CD4-positive, alpha-beta T cell treated with Interleukin-1 beta for 1 hour (primary cell): ENCODE data around the gene NLRP12.
"Not testable (repeated sequence)": the region's sequence is repeated elsewhere in the genome, so short reads cannot be mapped to it uniquely, and the experiment has no call there.

Experiments
- DNase-seq, 2 donors: peaks; one replicate each; pipeline ENCODE4 v3.0.0-alpha.2; 2020 to 2022

Gene NLRP12

GRCh38 chr19:53780506-53780905 lies 43.6 kb downstream of the NLRP12 start:
- no peak for DNase-seq

GRCh38 chr19:53775524-53775923 lies 48.6 kb downstream of the NLRP12 start:
- DNase-seq = no peak

GRCh38 chr19:53774491-53774890 lies 49.6 kb downstream of the NLRP12 start:
- not testable (repeated sequence) for DNase-seq

DNA sequence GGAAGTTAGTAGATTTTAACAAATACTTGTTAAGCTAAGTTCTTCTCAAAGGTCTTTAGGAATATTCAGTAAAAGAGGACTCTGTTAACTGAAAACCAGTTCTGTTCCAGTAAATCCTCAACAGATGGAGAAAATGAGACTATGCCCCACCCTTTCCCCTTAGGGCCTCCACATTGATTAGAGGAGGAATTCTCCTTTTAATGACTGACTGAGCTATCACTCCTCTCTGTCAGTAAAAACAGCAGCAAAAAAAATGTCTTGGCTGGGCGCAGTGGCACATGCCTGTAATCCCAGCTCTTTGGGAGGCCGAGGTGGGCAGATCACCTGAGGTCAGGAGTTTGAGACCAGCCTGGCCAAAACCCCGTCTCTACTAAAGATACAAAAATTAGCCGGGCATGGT lies 50.1 kb downstream of the NLRP12 start:
- DNase-seq = no peak

DNA sequence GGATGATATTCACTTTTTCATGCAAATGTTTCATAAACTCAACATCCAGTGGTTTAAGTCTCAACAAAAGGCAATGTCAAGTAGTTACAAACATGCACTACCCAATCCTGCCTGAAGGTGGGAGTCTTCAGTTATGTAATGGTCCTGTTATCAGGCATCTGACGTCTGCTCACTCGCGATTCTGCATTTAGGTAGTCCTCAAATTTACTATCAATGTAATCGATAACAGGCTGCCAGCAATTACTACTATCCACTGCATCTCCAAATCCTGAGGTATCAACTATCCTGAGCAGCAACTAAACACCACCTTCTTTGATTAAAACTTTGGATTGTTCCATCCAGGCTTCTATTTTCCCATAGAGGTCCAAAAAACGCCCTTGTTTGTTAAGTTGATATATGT lies 51.2 kb downstream of the NLRP12 start:
- peak; percentile 33 to 49 for DNase-seq

- no peak for DNase-seq
These were observed 53.0 kb downstream of the NLRP12 start for GRCh38 chr19:53771144-53771543.

DNA sequence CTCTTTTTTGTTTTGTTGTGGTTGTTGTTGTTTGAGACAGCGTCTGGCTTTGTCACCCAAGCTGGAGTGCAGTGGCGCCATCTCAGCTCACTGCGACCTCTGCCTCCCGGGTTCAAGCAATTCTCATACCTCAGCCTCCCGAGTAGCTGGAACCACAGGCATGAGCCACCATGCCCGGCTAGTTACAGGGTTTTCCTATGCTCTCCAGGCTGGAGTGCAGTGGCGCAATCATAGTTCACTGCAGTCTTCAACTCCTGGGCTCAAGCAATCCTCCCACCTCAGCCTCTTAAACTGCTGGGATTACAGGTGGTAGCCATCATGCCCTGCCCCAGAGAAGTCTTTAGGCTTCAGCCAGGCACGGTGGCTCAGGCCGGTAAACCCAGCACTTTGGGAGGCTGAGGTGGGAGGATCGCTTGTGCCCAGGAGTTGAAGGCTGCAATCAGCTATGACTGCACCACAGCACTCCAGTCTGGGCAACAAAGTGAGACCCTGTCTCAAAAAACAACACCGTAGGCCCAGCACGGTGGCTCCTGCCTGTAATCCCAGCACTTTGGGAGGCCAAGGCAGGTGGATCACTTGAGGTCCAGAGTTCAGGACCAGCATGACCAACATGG lies 54.3 kb downstream of the NLRP12 start:
- not testable (repeated sequence) for DNase-seq

- no peak for DNase-seq
These were observed 55.7 kb downstream of the NLRP12 start for GRCh38 chr19:53768401-53768800.

DNA sequence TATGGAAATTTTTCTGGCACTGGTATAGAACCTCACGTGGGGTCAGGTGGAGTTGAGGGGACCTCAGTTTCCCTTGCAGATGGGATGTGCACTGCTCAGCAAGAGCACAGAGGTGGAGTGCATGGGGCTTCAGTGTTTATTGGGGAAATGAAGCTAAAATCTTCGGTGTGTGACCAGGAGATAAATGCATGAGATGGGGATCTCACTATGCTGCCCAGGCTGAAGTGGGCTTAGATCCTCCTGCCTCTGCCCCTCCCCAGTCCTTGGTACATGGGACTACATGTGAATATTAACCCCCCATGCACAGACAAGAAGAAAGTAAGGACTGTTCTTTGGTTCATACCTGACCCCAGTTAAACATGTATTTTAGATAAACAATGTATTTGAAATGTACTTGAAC lies 65.1 kb downstream of the NLRP12 start:
- not testable (repeated sequence) for DNase-seq
